ENCODE results near the gene GABRD. TPM values are rescaled to one million over a fixed set of nuclear protein-coding genes. Genes with fewer than 3 reads are reported as not detected.

GABRD gene
- total RNA-seq, 2 donors from 2014 or later: not detected

- H3K9me3 ChIP-seq: no peaks in the 10 kb centered on the region
- no peak overlapping the region for H3K27ac ChIP-seq
- peaks cover 0 to 8% of the 10 kb centered on the region in 2 donors for H3K4me1 ChIP-seq (ENCODE audit: control insufficient read depth in 1 of 2, low read depth in 2 of 2)
- ATAC-seq (ENCODE audit: insufficient number of reproducible peaks, low FRiP score, low read depth) (no peak), DNase-seq (ENCODE audit: low spot score) (no peak)
- no peak for TF ChIP-seq CTCF (IDR thresholded peaks at IDR 0.05)
- no peak overlapping the region for H3K4me3 ChIP-seq
- no peaks in the 10 kb centered on the region for H3K36me3 ChIP-seq
- no peaks in the 10 kb centered on the region for H3K27me3 ChIP-seq (replicated peaks; ENCODE audit: insufficient read depth)
Measured at GRCh38 chr1:2052054-2052679, 33.0 kb downstream of the GABRD start.

GRCh38 chr1:2052756-2053155 lies 33.6 kb downstream of the GABRD start:
- H3K4me1 ChIP-seq (ENCODE audit: control insufficient read depth in 1 of 2, low read depth in 2 of 2): peaks cover 0 to 8% of the 10 kb centered on the region in 2 donors
- no peak for ATAC-seq (ENCODE audit: insufficient number of reproducible peaks, low FRiP score, low read depth)
- TF ChIP-seq CTCF (IDR thresholded peaks at IDR 0.05): no peak
- H3K27ac ChIP-seq: no peak overlapping the region
- no peaks in the 10 kb centered on the region for H3K9me3 ChIP-seq
- H3K36me3 ChIP-seq: no peaks in the 10 kb centered on the region
- DNase-seq (ENCODE audit: low spot score): no peak
- H3K4me3 ChIP-seq: no peak overlapping the region
- H3K27me3 ChIP-seq (replicated peaks; ENCODE audit: insufficient read depth): no peaks in the 10 kb centered on the region

- Histone ChIP-seq H3K27ac (no peak overlapping the region), H3K4me1 (ENCODE audit: control insufficient read depth in 1 of 2, low read depth in 2 of 2) (peaks cover 0 to 8% of the 10 kb centered on the region in 2 donors), H3K4me3 (no peak overlapping the region), H3K27me3 (replicated peaks; ENCODE audit: insufficient read depth) (no peaks in the 10 kb centered on the region), H3K36me3 (no peaks in the 10 kb centered on the region), H3K9me3 (no peaks in the 10 kb centered on the region)
- TF ChIP-seq CTCF (IDR thresholded peaks at IDR 0.05): no peak
- DNase-seq (ENCODE audit: low spot score): no peak
- no peak for ATAC-seq (ENCODE audit: insufficient number of reproducible peaks, low FRiP score, low read depth)
Measured at GRCh38 chr1:2053217-2053616, 34.1 kb downstream of the GABRD start.

GRCh38 chr1:2053784-2054376 lies 34.7 kb downstream of the GABRD start:
- ATAC-seq (ENCODE audit: insufficient number of reproducible peaks, low FRiP score, low read depth): no peak
- no peaks in the 10 kb centered on the region for H3K27me3 ChIP-seq (replicated peaks; ENCODE audit: insufficient read depth)

GRCh38 chr1:2054560-2054959 lies 35.4 kb downstream of the GABRD start:
- DNase-seq (ENCODE audit: low spot score): no peak
- H3K27me3 ChIP-seq (replicated peaks; ENCODE audit: insufficient read depth): no peaks in the 10 kb centered on the region
- ATAC-seq (ENCODE audit: insufficient number of reproducible peaks, low FRiP score, low read depth): no peak

More at GRCh38 chr1:2053784-2054376, 34.7 kb downstream of the GABRD start:
- DNase-seq (ENCODE audit: low spot score): no peak
- H3K9me3 ChIP-seq: no peaks in the 10 kb centered on the region
- H3K4me1 ChIP-seq (ENCODE audit: control insufficient read depth in 1 of 2, low read depth in 2 of 2): peaks cover 0 to 8% of the 10 kb centered on the region in 2 donors
- no peak overlapping the region for H3K27ac ChIP-seq
- H3K4me3 ChIP-seq: no peak overlapping the region
- no peaks in the 10 kb centered on the region for H3K36me3 ChIP-seq
- no peak for TF ChIP-seq CTCF (IDR thresholded peaks at IDR 0.05)

More at GRCh38 chr1:2054560-2054959, 35.4 kb downstream of the GABRD start:
- TF ChIP-seq CTCF (IDR thresholded peaks at IDR 0.05): no peak
- H3K27ac ChIP-seq: no peak overlapping the region
- no peaks in the 10 kb centered on the region for H3K36me3 ChIP-seq
- H3K4me3 ChIP-seq: no peak overlapping the region
- H3K4me1 ChIP-seq (ENCODE audit: control insufficient read depth in 1 of 2, low read depth in 2 of 2): peaks cover 0 to 5% of the 10 kb centered on the region in 2 donors
- H3K9me3 ChIP-seq: no peaks in the 10 kb centered on the region

All from thoracic aorta (tissue), 2 donors.